Thyroid gland (tissue), 4 donors: ENCODE measurements around the gene SPATA25. TPM values are rescaled to one million over a fixed set of nuclear protein-coding genes. Genes with fewer than 3 reads are reported as not detected.

Experiments used
- DNase-seq, 2 donors: peaks; one replicate each; pipeline ENCODE4 v3.0.0-alpha.2; 2019
- H3K27ac ChIP-seq, 3 donors: fragments of 200-600 bp; sonication (generic); 1 replicate in 2 of 3; 2 replicates in 1 of 3; pipeline ENCODE4 v1.5.1; 2016 to 2019; ENCODE audit warnings: mild to moderate bottlenecking in 1 of 3, moderate library complexity in 1 of 3
- H3K27me3 ChIP-seq: fragments of 200-600 bp; sonication (generic); one replicate; pipeline ENCODE4 v1.5.1; 2019
- H3K36me3 ChIP-seq, 2 donors: fragments of 200-600 bp; sonication (generic); one replicate each; pipeline ENCODE4 v1.5.1; 2016 to 2019
- H3K4me1 ChIP-seq, 2 donors: fragments of 200-600 bp; sonication (generic); one replicate each; pipeline ENCODE4 v1.5.1; 2017 to 2019
- H3K4me3 ChIP-seq, 3 donors: fragments of 200-600 bp; sonication (generic); replicated peaks in 1 of 3; 1 replicate in 2 of 3; 2 replicates in 1 of 3; pipeline ENCODE4 v1.5.1; 2016; ENCODE audit warnings: mild to moderate bottlenecking in 1 of 3
- H3K9me3 ChIP-seq: fragments of 200-600 bp; sonication (generic); one replicate; pipeline ENCODE4 v1.5.1; 2017
- CTCF ChIP-seq, 6 experiments: fragments of 200-600 bp in 3 of 6; fragments of 450-650 bp in 3 of 6; sonication (generic) in 3 of 6; IDR thresholded peaks; one replicate each; pipeline ENCODE4 v1.5.1; 2016 to 2019; ENCODE audit warnings: antibody characterized with exemption in 6 of 6, mild to moderate bottlenecking in 2 of 6, inconsistent platforms in 1 of 6, moderate library complexity in 1 of 6
- POLR2A ChIP-seq, 2 donors: fragments of 450-650 bp; IDR thresholded peaks; one replicate each; pipeline ENCODE4 v1.6.1; 2017; ENCODE audit warnings: antibody characterized with exemption in 2 of 2, mild to moderate bottlenecking in 2 of 2, moderate library complexity in 1 of 2
- WGBS, 2 donors: methylation state at CpG; one replicate each; pipeline ENCODE4 v1.1.5; 2017; 5-methylcytosine and 5-hydroxymethylcytosine counted together
- intact Hi-C: fragments of 100-400 bp; cut with DNase I; formaldehyde crosslinking; loops from one replicate; pipeline ENCODE4 v1.15.1; 2023
- total RNA-seq, 4 donors: library from RNA; depleted of rRNA; stranded (reverse); fragments of >200 nt; gene quantifications; one replicate each; pipeline ENCODE4 v1.2.3, GENCODE V29; 2016

Gene SPATA25
- total RNA-seq, 4 donors from 2014 or later = 3.0 to 8.8 (median 5.0) TPM; not detected in 1

GRCh38 chr20:45909336-45909808 is 21.9 kb upstream of the SPATA25 start:
- Histone ChIP-seq H3K4me3 (no peak overlapping the region), H3K9me3 (no peaks in the 10 kb centered on the region), H3K4me1 (peaks cover 8 to 22% of the 10 kb centered on the region in 2 donors), H3K36me3 (no peaks in the 10 kb centered on the region), H3K27ac (no peak overlapping the region), H3K27me3 (no peaks in the 10 kb centered on the region)
- TF ChIP-seq CTCF (IDR thresholded peaks at IDR 0.05) (no peak), POLR2A (IDR thresholded peaks at IDR 0.05) (no peak)
- WGBS, 2 donors = 89 to 92% methylated on average over 12 of the region's 12 CpGs
- DNase-seq = no peak
- intact Hi-C loops = no loop called here

- Histone ChIP-seq H3K4me1 (peaks cover 8 to 22% of the 10 kb centered on the region in 2 donors), H3K4me3 (no peak overlapping the region), H3K36me3 (no peaks in the 10 kb centered on the region), H3K27me3 (no peaks in the 10 kb centered on the region), H3K27ac (no peak overlapping the region), H3K9me3 (no peaks in the 10 kb centered on the region)
- intact Hi-C loops = no loop called here
- 94 to 97% methylated on average over 2 of the region's 2 CpGs for WGBS, 2 donors
- TF ChIP-seq CTCF (IDR thresholded peaks at IDR 0.05) (no peak), POLR2A (IDR thresholded peaks at IDR 0.05) (no peak)
- DNase-seq = no peak
These were observed 20.7 kb upstream of the SPATA25 start for GRCh38 chr20:45908084-45908483.

- Histone ChIP-seq H3K9me3 (no peaks in the 10 kb centered on the region), H3K4me1 (peaks cover 8 to 15% of the 10 kb centered on the region in 2 donors), H3K4me3 (no peak overlapping the region), H3K27me3 (no peaks in the 10 kb centered on the region), H3K27ac (no peak overlapping the region), H3K36me3 (no peaks in the 10 kb centered on the region)
- TF ChIP-seq CTCF (IDR thresholded peaks at IDR 0.05) (no peak), POLR2A (IDR thresholded peaks at IDR 0.05) (no peak)
- intact Hi-C loops = no loop called here
- no peak for DNase-seq
- WGBS, 2 donors = 89 to 96% methylated on average over 17 of the region's 17 CpGs
These were observed 20.0 kb upstream of the SPATA25 start for GRCh38 chr20:45907219-45907948.

- Histone ChIP-seq H3K36me3 (peaks cover 0 to 4% of the 10 kb centered on the region in 2 donors), H3K4me3 (no peak overlapping the region), H3K4me1 (no peaks in the 10 kb centered on the region), H3K9me3 (no peaks in the 10 kb centered on the region), H3K27me3 (no peaks in the 10 kb centered on the region), H3K27ac (no peak overlapping the region)
- TF ChIP-seq POLR2A (IDR thresholded peaks at IDR 0.05) = no peak
- no peak for TF ChIP-seq CTCF (IDR thresholded peaks at IDR 0.05)
- 90% methylated on average over 8 of the region's 8 CpGs for WGBS, 2 donors
- DNase-seq = no peak
- intact Hi-C loops = no loop called here
These were observed 18.2 kb upstream of the SPATA25 start for GRCh38 chr20:45905505-45906079.
